GM18909 (cell line): ENCODE data around the gene SS18L1.

ENCODE experiments used
- ATAC-seq: cut with Tn5 transposase; IDR thresholded peaks from one replicate; pipeline ENCODE4 v1.9.1; 2021; ENCODE audit warnings: mild to moderate bottlenecking; ENCODE audit not compliant: unreplicated experiment, poor library complexity

SS18L1 gene

DNA sequence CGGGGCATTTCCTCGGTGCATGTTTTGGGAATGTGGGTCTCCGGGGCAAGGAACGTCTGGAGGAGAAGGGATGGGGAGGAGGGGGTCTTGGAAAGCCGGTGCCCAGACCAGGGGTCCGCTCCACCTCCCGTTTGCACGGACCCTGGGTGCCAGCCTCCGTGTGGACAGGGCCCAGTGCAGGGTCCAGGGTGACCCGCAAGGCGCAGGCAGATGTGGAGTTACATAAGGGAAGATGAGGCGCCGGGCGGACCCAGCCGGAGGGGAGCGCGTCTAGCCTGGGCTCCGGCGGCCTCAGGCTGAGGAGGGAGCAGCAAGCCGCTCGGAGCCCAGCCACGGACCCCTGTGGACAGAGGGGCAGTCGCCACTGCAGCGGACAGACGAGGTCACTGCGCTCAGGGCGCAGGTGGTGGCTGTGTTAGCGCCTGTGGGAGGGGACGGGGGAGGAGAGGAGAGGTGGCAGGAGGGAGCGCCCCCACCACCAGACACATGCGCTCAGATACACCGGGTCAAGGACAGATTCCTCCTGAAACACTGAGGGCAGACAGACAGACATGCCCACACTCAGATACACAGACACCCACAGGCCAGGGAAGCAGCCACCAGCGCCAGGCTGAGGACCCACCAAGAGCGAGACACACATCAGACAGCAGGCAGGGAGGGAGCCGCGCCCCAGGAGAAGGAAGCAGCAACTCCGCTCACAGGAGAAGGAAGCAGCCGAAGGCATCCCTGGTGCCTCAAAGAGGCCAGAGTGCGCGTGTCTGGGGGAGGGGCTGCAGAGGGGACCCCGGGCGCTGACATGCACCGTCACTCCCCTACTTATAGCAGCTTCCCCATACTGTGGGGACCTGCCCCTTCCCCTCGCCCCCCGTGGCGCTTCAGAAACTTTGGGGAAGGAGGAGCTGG is 77.3 kb downstream of the SS18L1 start:
- no peak for ATAC-seq

DNA sequence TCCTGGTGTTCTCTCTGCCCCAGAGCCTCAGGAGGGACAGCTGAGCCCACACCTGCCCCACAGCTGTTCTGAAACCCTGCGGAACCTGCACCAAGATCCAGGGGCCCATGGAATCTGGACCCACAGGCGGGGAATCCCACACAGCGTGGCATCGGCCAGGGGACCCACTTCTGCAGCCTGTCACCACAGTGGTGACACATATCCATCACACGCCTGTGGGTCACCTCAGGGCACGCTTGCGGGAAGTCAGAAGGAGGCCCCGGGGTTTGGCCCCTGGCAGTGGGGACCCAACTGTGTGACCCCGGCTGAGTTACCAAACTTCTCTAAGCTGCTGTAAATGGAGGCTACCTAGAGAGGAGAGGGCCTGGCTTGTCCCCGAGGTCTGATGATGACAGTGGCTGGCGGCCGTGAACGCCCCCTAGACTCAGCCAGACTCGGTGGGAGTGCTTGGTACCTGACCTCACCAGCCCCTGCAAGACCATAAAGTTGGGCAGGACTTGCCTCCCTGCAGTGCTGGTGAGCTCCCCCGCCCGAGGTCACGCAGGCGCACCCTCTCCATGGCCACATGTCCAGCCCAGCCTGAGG is 78.8 kb downstream of the SS18L1 start:
- ATAC-seq: no peak

DNA sequence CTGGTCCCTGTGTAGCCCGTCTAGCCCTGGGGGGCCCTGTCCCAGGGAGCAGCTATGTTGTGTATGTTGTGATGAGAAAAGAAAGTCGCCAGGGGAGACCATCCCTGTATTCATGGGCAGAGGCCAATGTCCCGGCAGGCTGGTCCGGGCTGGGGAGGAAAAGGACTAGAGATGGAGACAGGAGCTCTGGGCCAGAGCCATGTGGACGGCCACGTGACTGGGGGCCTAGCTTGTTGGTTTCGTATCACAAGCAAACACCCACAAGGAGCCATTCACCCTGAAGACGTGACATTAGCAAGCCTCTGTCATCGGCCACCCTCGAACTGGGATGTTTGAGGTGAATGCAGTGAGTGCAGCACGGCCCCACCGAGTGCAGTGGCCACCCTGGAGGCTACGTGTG is 79.4 kb downstream of the SS18L1 start:
- ATAC-seq: no peak

DNA sequence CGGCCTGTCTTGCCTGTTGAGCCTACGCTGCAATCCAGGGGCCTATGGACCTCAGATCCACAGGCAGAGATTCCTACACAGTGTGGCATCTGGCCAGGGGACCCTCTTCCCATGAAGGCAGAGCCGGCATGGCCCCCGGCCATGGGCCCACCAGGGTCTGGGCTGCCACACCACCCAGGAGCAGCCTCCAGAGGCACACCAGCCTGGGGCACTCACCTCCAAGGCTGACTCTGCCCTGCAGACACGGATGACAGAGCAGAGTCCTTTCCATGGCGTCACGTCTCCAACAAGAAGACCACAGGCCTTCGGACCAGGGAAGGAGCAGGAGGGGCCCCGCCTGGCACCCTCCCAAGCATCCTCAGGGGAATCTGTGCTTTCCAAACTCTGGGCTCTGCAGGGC is 80.0 kb downstream of the SS18L1 start:
- ATAC-seq: no peak

DNA sequence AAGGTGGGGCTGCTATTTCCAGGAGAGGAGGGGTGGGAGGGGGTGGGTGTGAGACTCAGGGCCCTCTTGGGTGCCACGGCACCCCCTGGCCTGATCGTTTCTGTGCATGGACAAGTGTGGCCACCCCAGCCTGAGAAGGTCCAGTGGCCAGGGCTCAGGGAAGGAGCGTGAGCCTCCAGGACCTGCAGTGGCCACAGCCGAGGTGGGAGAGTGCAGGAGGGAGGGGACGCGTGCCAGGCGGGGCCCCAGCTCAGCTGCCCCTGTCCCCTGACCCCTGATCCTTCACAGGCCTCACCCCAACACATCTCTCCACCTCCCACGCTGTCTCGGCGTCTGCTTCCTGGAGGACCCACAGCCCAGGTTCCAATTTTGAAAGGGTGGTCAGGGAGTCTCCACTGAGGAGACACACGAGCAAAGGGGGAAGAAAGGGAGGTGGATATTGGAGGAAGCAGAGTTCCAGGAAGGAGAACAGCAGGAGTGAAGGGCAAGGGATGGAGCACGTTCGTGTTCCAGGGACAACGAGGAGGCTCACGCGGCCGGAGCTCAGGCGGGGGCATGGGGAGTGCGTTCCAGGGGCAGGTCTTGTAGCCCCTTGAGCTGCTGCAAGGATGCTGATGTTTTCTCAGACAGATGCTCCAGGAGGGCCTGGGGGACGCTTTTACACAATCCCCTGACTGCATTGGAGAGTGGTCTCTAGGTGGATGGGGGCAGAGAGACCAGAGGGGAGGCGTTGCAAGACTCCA is 80.7 kb downstream of the SS18L1 start:
- no peak for ATAC-seq

DNA sequence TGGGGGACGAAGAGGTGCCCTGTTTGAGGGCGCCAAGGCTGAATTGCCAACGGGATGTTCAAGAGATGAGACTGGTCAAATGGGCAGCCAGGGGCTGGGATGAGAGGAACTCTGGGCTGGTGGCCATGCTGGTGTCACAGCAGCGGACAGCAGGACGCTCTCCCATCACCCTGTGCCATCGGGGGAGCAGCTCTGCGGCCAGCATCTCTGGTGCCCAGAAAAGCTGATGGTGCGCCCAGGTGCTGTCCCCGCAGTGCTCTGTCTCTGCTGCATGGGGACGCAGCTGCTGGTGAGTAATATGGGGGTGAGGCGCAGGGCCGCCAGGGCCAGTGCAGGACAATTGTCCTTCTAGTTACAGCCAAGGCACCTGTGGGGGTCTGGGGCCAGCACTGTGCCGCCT is 81.5 kb downstream of the SS18L1 start:
- ATAC-seq: no peak

DNA sequence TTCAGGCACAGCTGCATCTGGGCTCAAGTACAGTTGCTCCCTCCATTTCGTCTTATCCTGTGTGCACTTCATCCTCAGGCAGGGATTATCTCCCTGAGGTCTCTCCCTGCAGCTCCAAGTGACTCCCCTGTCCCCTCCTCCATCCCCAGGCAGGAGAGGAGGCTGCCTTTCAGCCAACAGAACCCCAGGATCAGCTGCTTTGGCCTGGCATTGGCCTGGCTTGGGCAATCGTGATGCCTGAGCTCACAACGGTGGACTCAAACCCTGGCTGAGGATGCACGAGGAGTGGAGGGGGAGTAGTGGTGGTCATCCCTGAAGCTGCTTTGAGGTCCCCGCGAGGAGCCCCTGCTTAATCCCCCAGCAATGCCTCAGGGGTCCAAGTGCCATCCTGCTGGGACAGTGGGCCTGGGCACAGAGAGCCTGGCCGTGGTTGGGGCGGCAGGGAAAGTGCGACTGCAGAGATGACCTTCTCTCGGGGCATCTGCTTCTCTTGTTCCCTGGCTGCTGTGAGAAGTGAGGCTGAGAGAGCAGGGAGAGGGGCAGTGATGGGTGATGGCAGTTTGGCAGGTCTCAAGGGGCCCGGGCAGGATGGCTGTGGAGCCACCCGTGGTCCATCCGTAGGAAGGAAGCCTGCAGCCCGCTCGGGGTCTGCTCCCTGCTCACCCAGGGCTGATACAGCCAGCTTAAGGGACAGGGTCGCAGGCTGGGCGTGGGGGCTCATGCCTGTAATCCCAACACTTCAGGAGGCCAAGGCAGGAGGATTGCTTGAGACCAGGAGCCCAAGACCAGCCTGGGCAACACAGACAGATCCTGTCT is 82.5 kb downstream of the SS18L1 start:
- ATAC-seq: no peak

DNA sequence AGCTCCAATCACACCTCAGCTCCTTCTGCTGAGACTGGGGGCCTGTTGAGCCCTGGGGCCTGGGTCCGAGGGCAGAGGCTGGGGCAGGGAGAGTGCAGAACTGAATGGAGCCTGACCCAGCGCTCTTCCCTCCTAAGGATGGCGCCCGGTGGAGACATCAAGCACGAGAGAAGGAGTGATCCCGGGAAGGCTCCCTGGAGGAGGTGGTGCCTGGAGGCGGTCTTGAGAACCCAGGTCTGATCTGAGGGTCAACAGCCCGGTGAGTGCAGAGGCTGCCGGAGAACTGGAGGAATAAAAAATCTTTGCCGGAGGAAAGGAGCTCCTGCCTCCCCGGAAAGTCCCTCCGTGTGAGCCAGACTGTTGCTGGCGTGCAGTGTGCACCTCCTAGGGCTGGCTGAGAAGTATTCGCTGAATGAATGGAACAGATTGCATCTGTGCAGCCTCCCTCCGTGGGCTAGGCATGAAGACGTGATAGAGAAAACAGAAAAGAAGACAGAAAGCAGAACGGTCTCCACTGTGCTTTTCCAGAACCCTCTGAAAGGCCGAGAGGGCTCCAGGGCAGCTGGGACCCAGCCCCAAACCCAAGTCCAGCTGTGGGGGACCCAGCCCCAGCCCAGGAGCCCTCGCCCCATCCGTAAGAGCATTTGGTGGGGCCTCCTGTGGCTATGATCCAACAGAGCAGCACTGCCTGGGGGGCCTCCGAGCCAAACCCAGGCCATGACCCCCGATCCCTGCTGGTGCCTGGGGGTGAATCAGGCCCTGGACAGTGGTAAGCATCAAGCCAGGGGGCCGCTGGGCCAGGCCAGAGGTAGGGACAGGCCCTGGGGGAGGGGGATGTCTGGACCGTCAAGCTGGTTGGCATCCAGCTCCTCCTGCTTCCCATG is 83.4 kb downstream of the SS18L1 start:
- ATAC-seq: no peak

DNA sequence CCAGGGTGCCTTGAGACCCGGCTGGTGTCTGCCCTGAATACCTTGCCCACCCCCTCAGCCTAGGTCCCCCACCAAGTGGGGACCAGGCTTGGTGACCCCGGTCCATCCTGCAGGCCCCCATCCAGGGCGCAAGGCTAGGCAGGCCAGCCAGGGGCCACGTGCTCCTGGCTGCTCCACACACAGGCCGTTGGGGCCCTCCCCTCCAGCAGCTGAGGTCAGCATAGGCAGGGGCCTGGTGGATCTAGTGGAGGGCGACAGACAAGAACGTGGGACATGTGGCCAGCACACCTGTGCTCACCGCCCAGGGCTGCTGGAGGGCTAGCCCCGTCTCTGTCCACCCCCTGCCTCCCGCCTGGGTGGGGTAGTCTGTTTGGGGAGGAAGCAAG is 84.0 kb downstream of the SS18L1 start:
- ATAC-seq: no peak

DNA sequence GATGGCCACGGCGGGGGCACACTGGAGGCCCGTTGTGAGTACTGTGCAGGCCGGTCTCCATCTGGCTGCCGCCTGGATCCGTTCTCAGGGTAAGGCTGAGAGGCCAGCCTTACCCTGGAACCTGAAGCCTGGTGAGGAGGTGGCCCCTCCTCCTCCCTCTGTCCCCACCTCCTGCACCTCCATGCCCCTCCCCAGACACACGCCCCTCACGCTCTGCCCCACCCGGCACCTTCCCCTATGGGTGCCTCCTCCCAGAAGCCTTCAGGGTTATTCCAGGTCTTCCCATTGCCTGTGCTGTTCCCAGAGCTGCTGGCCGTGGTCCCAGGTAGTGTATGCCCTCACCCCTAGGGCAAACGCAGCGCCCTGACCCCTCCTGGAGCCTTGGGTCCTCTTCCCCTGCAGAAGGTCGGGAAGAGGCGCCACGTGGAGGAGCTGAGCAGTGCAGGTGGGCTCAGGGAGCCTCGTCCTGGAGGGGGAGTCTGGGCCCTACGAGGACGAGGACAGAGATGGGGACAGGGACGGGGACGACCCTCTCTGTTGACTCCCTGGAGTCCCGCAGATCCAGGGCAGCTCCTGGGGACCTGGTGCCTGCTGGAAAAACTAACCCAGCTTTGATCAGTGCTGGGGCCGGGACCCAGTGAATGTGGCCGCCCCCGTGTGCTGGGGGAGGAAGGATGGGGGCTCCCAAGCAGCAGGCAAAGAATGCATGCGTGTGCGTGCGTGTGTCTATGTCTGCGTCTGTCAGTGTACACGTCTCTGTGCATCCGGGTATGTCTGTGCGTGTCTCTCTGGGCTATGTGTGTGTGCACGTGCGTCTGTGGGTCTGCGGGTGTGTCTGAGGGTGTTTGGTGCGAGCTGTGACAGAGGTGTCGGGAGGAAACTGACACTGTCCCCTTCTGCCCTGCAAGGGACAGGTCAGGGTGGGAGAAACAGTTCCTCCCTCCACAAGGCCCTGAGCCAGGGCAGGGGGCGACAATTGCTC is 84.7 kb downstream of the SS18L1 start:
- no peak for ATAC-seq

DNA sequence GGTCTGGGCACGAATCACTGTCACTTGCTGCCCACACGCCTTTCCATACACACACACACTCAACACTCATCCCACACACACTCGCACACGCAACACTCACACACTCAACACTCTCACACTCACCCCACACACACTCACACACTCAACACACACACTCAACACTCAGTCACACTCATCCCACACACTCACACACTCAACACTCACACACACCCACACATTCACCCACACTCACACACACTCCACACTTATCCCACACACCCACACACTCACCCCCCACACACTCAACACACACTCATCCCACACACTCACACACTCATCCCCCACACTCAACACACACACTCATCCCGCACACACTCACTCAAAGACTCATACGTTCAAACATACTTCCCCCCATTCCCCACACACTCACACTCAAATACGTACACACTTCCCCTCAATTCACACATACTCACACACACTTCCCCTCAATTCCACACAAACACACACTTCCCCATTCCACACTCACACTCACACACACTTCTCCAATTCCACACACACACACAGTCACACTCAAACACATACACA is 85.5 kb downstream of the SS18L1 start:
- no peak for ATAC-seq

DNA sequence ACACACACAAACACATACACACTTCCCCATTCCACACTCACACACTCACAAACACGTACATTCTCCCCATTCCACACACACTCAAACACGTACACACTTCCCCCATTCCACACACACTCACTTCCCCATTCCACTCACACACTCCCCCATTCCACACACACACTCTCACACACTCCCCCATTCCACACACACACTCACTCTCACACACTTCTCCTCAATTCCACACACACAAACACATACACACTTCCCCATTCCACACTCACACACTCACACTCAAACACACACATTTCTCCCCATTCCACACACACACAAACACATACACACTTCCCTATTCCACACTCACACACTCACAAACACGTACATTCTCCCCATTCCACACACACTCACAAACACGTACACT is 86.1 kb downstream of the SS18L1 start:
- no peak for ATAC-seq

DNA sequence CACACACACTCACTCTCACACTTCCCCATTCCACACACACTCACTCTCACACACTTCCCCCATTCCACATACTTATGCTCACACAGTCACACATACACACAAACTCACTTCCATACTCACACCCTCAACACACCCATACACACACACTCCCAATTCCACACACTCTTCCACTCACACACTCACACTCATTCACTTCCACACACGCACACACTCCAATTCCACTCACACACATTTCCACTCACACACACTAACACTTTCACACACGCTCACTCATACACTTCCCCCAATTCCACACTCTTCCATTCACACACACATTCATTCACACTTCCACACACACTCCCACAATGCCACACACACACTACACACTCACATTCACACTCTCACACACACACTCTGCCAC is 86.7 kb downstream of the SS18L1 start:
- no peak for ATAC-seq

DNA sequence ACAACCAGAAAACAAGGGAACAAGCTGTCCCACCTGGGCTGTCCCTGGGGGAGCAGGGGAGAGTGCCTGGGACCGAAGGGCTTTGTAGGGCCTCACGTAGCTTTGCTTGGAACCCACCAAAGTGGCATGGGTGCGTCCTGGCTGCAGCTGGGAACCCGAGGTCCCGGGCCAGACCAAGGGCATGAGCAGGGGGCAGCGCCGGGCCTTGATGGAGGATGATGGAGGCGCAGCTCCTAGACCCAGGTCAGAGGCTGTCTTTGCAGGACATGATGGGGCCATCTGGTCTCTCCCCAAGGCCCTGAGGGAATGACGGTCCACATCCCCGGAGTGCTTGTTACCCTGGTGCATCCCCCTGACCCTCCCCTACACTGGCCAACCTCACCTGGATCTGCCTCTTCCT is 87.1 kb downstream of the SS18L1 start:
- no peak for ATAC-seq

DNA sequence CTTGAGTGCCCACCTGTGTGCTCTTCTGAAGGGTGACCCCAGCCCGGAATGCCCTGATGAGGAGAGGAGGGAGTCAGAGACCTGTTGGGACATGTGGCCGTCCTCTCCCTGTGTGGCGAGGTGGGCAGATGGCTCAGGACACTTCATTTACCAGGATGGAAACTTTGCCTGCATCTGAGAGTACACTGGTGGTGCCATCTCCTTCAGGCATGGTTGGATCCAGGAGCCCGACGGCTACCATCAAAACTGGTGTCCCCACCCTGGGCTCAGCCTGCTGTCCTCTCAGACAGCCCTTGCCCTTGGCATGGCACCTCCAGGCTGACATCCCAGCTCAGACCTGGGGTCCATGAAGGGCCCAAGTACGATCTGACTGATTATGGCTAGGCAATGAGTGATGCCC is 87.7 kb downstream of the SS18L1 start:
- no peak for ATAC-seq
